Measurements from ENCODE around the gene MGAT5. TPM values are rescaled to one million over a fixed set of nuclear protein-coding genes. Genes with fewer than 3 reads are reported as not detected.

Gene MGAT5
- total RNA-seq, 1 experiment from 2014 or later: 34.0 TPM

- no peak overlapping the region for H3K4me3 ChIP-seq (replicated peaks in 1 of 2; ENCODE audit: low read depth in 1 of 2, low read length in 2 of 2)
- intact Hi-C loops (cut with micrococcal nuclease): loop anchor here (10.0 kb wide), 1 partner anchor 314 kb away; no protein-coding TSS in a partner anchor
- TF ChIP-seq CEBPB (IDR thresholded peaks at IDR 0.05; ENCODE audit: low read depth) (no peak), SIN3A (IDR thresholded peaks at IDR 0.05; ENCODE audit: low read depth) (no peak), EZH2phosphoT487 (IDR thresholded peaks at IDR 0.05; ENCODE audit: borderline replicate concordance) (no peak), JUND (IDR thresholded peaks at IDR 0.05) (no peak), EGR1 (IDR thresholded peaks at IDR 0.05; ENCODE audit: low read depth) (no peak), ZFX (IDR thresholded peaks at IDR 0.05) (no peak), MAX (IDR thresholded peaks at IDR 0.05) (no peak), RAD21 (IDR thresholded peaks at IDR 0.05; ENCODE audit: low read depth) (peak; percentile 83), REST (IDR thresholded peaks at IDR 0.05; ENCODE audit: low read depth) (no peak), CTCF (IDR thresholded peaks at IDR 0.05 in 2 of 3, conservative IDR thresholded peaks at IDR 0.05 in 1 of 3; ENCODE audit: borderline replicate concordance in 1 of 3, insufficient read depth in 1 of 3, low read depth in 2 of 3, low read length in 2 of 3) (peak; percentile 42 to 69 (median 63); a peak in 5 of 6 replicates), EZH2 (IDR thresholded peaks at IDR 0.05) (no peak), FOSL1 (IDR thresholded peaks at IDR 0.05; ENCODE audit: low read depth) (no peak), POLR2AphosphoS5 (IDR thresholded peaks at IDR 0.05; ENCODE audit: low read depth, low read length) (no peak), ZNF274 (IDR thresholded peaks at IDR 0.05; ENCODE audit: low read depth, low read length) (no peak)
- no peaks in the 10 kb centered on the region for H3K9me3 ChIP-seq (ENCODE audit: control insufficient read depth in 1 of 2, insufficient read depth in 1 of 2, low read depth in 1 of 2, low read length in 2 of 2)
- no peaks in the 10 kb centered on the region for H3K27me3 ChIP-seq (ENCODE audit: insufficient read depth, low read length)
- H3K9ac ChIP-seq (ENCODE audit: low read length): no peak overlapping the region
- no peak overlapping the region for H2AFZ ChIP-seq (ENCODE audit: low read depth, low read length, poor library complexity, severe bottlenecking)
- H3K36me3 ChIP-seq (ENCODE audit: control insufficient read depth in 1 of 2, insufficient read depth in 2 of 2, low read length in 2 of 2): no peaks in the 10 kb centered on the region
- no peaks in the 10 kb centered on the region for H3K9me2 ChIP-seq (ENCODE audit: insufficient read depth)
- no peak overlapping the region for H3K4me2 ChIP-seq (ENCODE audit: low read length)
- H3K79me2 ChIP-seq (ENCODE audit: insufficient read depth, low read length): no peaks in the 10 kb centered on the region
- CTCF ChIA-PET: interaction anchor here (0.7 to 1.8 kb wide), 8 partner anchors 10 to 574 kb away, joined by 3 to 13 read pairs (median 4); no protein-coding TSS in a partner anchor
- POLR2A ChIA-PET: no interaction called here
- ATAC-seq (peak; percentile 96), DNase-seq (ENCODE audit: low read depth, low spot score) (peak; percentile 48)
- H3K27ac ChIP-seq (ENCODE audit: low read depth, low read length): no peak overlapping the region
- no peaks in the 10 kb centered on the region for H4K20me1 ChIP-seq (ENCODE audit: insufficient read depth)
- no peaks in the 10 kb centered on the region for H3K4me1 ChIP-seq (ENCODE audit: control insufficient read depth in 1 of 2, insufficient read depth in 2 of 2, low read length in 2 of 2)
- RAD21 ChIA-PET (ENCODE audit: low non-redundant PET in 1 of 2, low total read pairs in 2 of 2, uncharacterized antibody in 2 of 2, unreplicated experiment in 2 of 2): interaction anchor here (0.6 to 0.9 kb wide), 2 partner anchors 10 to 438 kb away, joined by 3 to 4 read pairs; no protein-coding TSS in a partner anchor
- BruUV-seq (replicated peaks): no TSS peak
These were observed 206.7 kb downstream of the MGAT5 start for GRCh38 chr2:134460583-134460998.

Measured in HCT116 (cell line).